DOHH2 (cell line): Measurements from ENCODE around the gene CRYBG2.
A peak's percentile ranks its signal among the peaks of the same experiment; 100 is the strongest.

ENCODE experiments used
- H3F3A ChIP-seq: fragments of 200-600 bp; sonication (generic), shearing (Covaris generic); 2 replicates; pipeline ENCODE4 v1.6.0; 2016; ENCODE audit warnings: antibody characterized with exemption, mild to moderate bottlenecking; ENCODE audit not compliant: control insufficient read depth, insufficient read depth
- H3K27ac ChIP-seq: fragments of 200-600 bp; sonication (generic); 2 replicates; pipeline ENCODE4 v1.5.1; 2014; ENCODE audit warnings: low read depth, mild to moderate bottlenecking, low read length, moderate library complexity
- H3K27me3 ChIP-seq: fragments of 200-600 bp; sonication (generic); 2 replicates; pipeline ENCODE4 v1.6.1; 2014; ENCODE audit warnings: mild to moderate bottlenecking, low read length, mixed read lengths; ENCODE audit not compliant: control insufficient read depth
- H3K36me3 ChIP-seq: fragments of 200-600 bp; sonication (generic); 2 replicates; pipeline ENCODE4 v1.6.1; 2014; ENCODE audit warnings: mild to moderate bottlenecking, low read length, moderate library complexity, mixed read lengths; ENCODE audit not compliant: control insufficient read depth
- H3K4me1 ChIP-seq: fragments of 200-600 bp; sonication (generic); 2 replicates; pipeline ENCODE4 v1.6.1; 2014; ENCODE audit warnings: mild to moderate bottlenecking, low read length, mixed read lengths; ENCODE audit not compliant: control insufficient read depth
- H3K4me2 ChIP-seq: fragments of 200-600 bp; sonication (generic); 2 replicates; pipeline ENCODE4 v1.6.0; 2014; ENCODE audit warnings: mild to moderate bottlenecking, low read length, moderate library complexity
- H3K4me3 ChIP-seq: fragments of 200-600 bp; sonication (generic); 2 replicates; pipeline ENCODE4 v1.5.1; 2014; ENCODE audit warnings: mild to moderate bottlenecking, low read length, mixed read lengths
- H3K79me2 ChIP-seq: fragments of 200-600 bp; sonication (generic); 2 replicates; pipeline ENCODE4 v1.6.1; 2014; ENCODE audit warnings: mild to moderate bottlenecking, low read length, mixed read lengths; ENCODE audit not compliant: control insufficient read depth
- H3K9me2 ChIP-seq: fragments of 200-600 bp; sonication (generic); replicated peaks from 2 replicates; pipeline ENCODE4 v1.6.1; 2014; ENCODE audit warnings: mild to moderate bottlenecking, low read length, mixed read lengths; ENCODE audit not compliant: control insufficient read depth
- H3K9me3 ChIP-seq: fragments of 200-600 bp; sonication (generic); 2 replicates; pipeline ENCODE4 v1.6.1; 2014; ENCODE audit warnings: antibody characterized with exemption, low read length, mixed read lengths; ENCODE audit not compliant: control insufficient read depth, insufficient read depth
- H4K20me1 ChIP-seq: fragments of 200-600 bp; sonication (generic); 2 replicates; pipeline ENCODE4 v1.6.0; 2014; ENCODE audit warnings: low read depth, mild to moderate bottlenecking, antibody characterized with exemption, low read length, moderate library complexity; ENCODE audit not compliant: control insufficient read depth, insufficient read depth
- EZH2phosphoT487 ChIP-seq: fragments of 200-600 bp; sonication (generic); IDR thresholded peaks from 2 replicates; pipeline ENCODE4 v1.6.1; 2017; ENCODE audit warnings: borderline replicate concordance, mild to moderate bottlenecking, antibody characterized with exemption, low read length, moderate library complexity, mixed read lengths
- TF ChIP-seq, protein P1 (sequence below): fragments of 200-600 bp; sonication (generic); IDR thresholded peaks from one replicate; pipeline ENCODE4 v1.5.1; 2014; ENCODE audit warnings: antibody characterized with exemption, mild to moderate bottlenecking, low read depth, low read length; ENCODE audit not compliant: poor library complexity, severe bottlenecking

Gene CRYBG2

DNA sequence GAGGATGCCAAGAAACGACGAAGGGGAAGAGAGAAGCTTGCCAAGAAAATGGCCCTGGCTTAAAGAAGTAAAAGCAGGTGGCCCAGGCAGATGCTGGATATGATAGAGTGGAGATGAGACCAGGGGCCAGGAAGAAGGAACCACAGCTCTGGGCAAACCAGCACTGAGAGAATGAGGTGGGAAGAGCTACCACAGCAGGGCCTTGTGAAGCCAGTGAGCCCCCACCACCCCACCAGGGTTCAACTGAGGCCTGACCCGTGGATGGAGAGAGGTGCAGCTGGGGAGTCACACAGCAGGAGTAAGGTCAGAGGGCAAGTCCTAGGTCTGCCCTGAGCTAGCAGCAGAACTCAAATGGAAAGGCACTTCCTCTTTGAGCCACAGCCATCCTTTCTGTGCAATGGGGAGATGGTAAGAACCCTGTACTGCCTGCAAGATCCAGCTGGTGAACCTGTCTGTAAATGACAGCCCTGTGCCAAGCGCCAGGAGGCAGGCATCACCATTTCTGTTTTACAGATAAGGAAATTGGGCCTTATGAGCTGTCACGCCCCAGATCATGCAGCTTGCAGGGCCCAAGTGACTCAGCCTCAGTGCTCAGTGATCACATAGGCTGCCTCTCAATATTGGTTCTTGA is 65.5 kb downstream of the CRYBG2 start:
- peak overlapping the region; percentile 77 for H3K4me2 ChIP-seq
- no peaks in the 10 kb centered on the region for H4K20me1 ChIP-seq
- no peaks in the 10 kb centered on the region for H3K27me3 ChIP-seq
- H3K9me2 ChIP-seq = no peaks in the 10 kb centered on the region
- H3K9me3 ChIP-seq = no peaks in the 10 kb centered on the region
- peaks cover 85% of the 10 kb centered on the region for H3K4me1 ChIP-seq
- peaks cover 50% of the 10 kb centered on the region for H3F3A ChIP-seq
- H3K4me3 ChIP-seq = peak overlapping the region; percentile 58
- H3K79me2 ChIP-seq = no peaks in the 10 kb centered on the region
- H3K27ac ChIP-seq = peak overlapping the region; percentile 98
- TF ChIP-seq EZH2phosphoT487 = no peak
- TF ChIP-seq, protein P1, sequence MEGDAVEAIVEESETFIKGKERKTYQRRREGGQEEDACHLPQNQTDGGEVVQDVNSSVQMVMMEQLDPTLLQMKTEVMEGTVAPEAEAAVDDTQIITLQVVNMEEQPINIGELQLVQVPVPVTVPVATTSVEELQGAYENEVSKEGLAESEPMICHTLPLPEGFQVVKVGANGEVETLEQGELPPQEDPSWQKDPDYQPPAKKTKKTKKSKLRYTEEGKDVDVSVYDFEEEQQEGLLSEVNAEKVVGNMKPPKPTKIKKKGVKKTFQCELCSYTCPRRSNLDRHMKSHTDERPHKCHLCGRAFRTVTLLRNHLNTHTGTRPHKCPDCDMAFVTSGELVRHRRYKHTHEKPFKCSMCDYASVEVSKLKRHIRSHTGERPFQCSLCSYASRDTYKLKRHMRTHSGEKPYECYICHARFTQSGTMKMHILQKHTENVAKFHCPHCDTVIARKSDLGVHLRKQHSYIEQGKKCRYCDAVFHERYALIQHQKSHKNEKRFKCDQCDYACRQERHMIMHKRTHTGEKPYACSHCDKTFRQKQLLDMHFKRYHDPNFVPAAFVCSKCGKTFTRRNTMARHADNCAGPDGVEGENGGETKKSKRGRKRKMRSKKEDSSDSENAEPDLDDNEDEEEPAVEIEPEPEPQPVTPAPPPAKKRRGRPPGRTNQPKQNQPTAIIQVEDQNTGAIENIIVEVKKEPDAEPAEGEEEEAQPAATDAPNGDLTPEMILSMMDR = no peak
- peaks cover 31% of the 10 kb centered on the region for H3K36me3 ChIP-seq

DNA sequence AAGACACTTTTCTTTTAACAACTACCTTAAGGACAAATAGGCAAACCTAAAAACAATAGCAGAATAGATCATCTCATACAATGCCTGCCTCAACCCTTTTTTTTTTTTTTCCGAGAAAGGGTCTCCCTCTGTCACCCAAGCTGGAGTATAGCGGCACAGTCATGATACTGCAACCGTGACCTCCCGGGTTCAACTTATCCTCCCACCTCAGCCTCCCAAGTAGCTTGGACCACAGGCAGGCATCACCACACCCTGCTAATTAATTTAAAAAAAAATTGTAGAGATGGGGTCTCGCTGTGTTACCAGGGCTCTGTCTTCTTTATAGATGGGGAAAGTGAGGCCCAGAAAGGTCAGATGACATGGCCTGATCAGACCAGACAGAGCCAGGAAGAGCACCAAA is 66.1 kb downstream of the CRYBG2 start:
- peak overlapping the region; percentile 58 for H3K4me3 ChIP-seq
- H3K9me2 ChIP-seq = no peaks in the 10 kb centered on the region
- H3K9me3 ChIP-seq = no peaks in the 10 kb centered on the region
- no peaks in the 10 kb centered on the region for H4K20me1 ChIP-seq
- no peaks in the 10 kb centered on the region for H3K79me2 ChIP-seq
- no peak for TF ChIP-seq EZH2phosphoT487
- TF ChIP-seq, protein P1 = no peak
- peaks cover 28% of the 10 kb centered on the region for H3K36me3 ChIP-seq
- peaks cover 47% of the 10 kb centered on the region for H3F3A ChIP-seq
- H3K4me1 ChIP-seq = peaks cover 82% of the 10 kb centered on the region
- H3K4me2 ChIP-seq = peak overlapping the region; percentile 77
- peak overlapping the region; percentile 98 for H3K27ac ChIP-seq
- H3K27me3 ChIP-seq = no peaks in the 10 kb centered on the region

DNA sequence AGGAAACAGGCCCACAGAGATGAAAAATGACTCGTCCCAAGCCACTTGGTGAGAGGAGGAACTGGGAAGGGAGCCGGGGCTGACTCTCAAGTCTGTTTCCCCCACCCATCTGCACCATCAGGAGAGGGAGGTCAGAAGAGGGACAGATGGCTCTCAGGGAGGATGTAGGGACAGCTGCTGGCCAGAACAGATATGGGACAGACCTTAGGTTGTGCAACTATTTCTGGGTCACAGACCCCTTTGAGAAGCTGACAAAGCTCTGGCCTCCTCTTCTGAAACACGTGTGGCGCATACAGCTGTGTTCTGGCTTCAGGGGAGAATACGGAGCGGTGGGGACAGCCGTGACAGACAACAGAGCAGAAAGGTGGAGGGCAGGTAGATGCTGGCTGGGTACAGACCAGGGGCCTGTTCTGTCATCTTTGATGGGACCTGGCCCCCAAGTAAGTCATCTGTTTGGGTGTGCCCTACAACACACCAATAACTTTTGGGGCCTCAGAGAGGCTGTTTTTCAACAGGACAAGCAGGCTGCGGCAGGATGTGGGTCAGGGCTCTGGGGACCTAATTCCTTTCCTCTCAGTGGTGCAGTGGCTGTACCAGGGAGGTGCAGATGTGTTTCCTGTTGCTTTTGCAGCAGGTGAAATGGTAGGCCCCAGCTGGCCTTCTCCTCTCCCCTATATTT is 66.8 kb downstream of the CRYBG2 start:
- peak overlapping the region; percentile 98 for H3K27ac ChIP-seq
- H3F3A ChIP-seq = peaks cover 45% of the 10 kb centered on the region
- peak overlapping the region; percentile 77 for H3K4me2 ChIP-seq
- peaks cover 28% of the 10 kb centered on the region for H3K36me3 ChIP-seq
- H3K4me3 ChIP-seq = peak overlapping the region; percentile 58
- H4K20me1 ChIP-seq = no peaks in the 10 kb centered on the region
- H3K4me1 ChIP-seq = peaks cover 75% of the 10 kb centered on the region
- H3K79me2 ChIP-seq = no peaks in the 10 kb centered on the region
- H3K9me3 ChIP-seq = no peaks in the 10 kb centered on the region
- TF ChIP-seq, protein P1 = no peak
- TF ChIP-seq EZH2phosphoT487 = no peak
- H3K9me2 ChIP-seq = no peaks in the 10 kb centered on the region
- H3K27me3 ChIP-seq = no peaks in the 10 kb centered on the region
